ENCODE data around the gene PKD1L1.
"Not testable (repeated sequence)": the region's sequence is repeated elsewhere in the genome, so short reads cannot be mapped to it uniquely, and the experiment has no call there.

Gene PKD1L1

GRCh38 chr7:47931005-47932004 lies 17.0 kb downstream of the PKD1L1 start:
- ATAC-seq (replicated peaks) (no peak), DNase-seq (no peak)
- Mint-ChIP-seq H3K4me3 (no peak overlapping the region), H3K9me3 (no peaks in the 10 kb centered on the region), H3K27me3 (no peaks in the 10 kb centered on the region), H3K27ac (no peak overlapping the region), H3K4me1 (ENCODE audit: low read depth in 2 of 2) (no peaks in the 10 kb centered on the region), H3K36me3 (ENCODE audit: insufficient read depth) (no peaks in the 10 kb centered on the region)

GRCh38 chr7:47924266-47924665 lies 24.0 kb downstream of the PKD1L1 start:
- no peak for DNase-seq
- ATAC-seq (replicated peaks): no peak
- no peak overlapping the region for H3K4me3 Mint-ChIP-seq
- H3K27ac Mint-ChIP-seq: no peak overlapping the region
- H3K4me1 Mint-ChIP-seq (ENCODE audit: low read depth in 2 of 2): no peaks in the 10 kb centered on the region
- no peaks in the 10 kb centered on the region for H3K9me3 Mint-ChIP-seq
- peaks cover 0 to 2% of the 10 kb centered on the region in 2 donors for H3K27me3 Mint-ChIP-seq
- H3K36me3 Mint-ChIP-seq (ENCODE audit: insufficient read depth): no peaks in the 10 kb centered on the region

DNA sequence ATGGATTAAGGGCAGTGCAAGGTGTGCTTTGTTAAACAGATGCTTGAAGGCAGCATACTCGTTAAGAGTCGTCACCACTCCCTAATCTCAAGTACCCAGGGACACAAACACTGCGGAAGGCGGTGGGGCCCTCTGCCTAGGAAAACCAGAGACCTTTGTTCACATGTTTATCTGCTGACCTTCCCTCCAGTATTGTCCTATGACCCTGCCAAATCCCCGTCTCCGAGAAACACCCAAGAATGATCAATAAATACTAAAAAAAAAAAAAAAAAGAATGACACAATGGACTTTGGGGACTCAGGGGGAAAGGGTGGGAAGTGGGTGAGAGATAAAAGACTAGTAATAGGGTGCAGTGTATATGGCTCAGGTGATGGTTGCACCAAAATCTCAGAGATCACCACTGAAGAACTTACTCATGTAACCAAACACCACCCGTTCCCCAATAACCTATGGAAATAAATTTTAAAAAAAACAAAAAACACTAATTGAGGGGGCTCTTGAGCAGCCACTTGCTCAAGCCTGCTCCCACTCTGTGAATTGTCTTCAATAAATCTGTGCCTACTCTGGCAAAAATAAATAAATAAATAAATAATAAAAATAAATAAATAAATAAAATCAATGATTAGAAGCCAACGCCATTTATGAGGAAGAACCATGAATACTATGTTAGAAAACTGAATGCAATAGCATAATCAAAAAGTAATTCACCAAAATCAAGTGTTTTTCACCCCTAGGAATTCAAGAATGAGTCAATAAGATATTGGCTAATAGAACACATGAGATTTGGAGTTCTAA lies 25.0 kb downstream of the PKD1L1 start:
- H3K27ac Mint-ChIP-seq; ATAC-seq (replicated peaks); DNase-seq; H3K4me1 Mint-ChIP-seq (ENCODE audit: low read depth in 2 of 2); H3K4me3 Mint-ChIP-seq; H3K9me3 Mint-ChIP-seq; H3K36me3 Mint-ChIP-seq (ENCODE audit: insufficient read depth); H3K27me3 Mint-ChIP-seq: not testable (repeated sequence)

GRCh38 chr7:47916514-47916913 lies 31.8 kb downstream of the PKD1L1 start:
- H3K27ac Mint-ChIP-seq; ATAC-seq (replicated peaks); H3K9me3 Mint-ChIP-seq; H3K4me1 Mint-ChIP-seq (ENCODE audit: low read depth in 2 of 2); H3K36me3 Mint-ChIP-seq (ENCODE audit: insufficient read depth); DNase-seq; H3K4me3 Mint-ChIP-seq: not testable (repeated sequence)
- peaks cover 14 to 44% of the 10 kb centered on the region in 2 donors for H3K27me3 Mint-ChIP-seq

DNA sequence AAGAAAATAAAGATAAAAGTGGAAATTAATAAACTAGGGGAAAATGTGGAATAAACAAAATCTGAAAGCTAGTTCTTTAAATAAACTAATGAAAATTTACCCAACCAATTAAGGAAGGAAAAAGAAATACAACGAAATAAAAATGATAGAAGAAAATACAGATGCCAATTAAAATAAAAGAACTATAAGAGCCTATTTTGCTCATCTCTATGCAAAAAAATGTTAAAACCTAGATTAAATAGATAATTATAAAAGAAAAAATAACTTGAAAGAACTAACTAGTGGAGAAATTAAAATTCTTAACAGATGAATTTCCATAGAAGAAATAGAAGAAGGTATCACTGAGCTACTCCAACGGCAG lies 32.7 kb downstream of the PKD1L1 start:
- H3K9me3 Mint-ChIP-seq: no peaks in the 10 kb centered on the region
- ATAC-seq (replicated peaks) (no peak), DNase-seq (no peak)
- no peak overlapping the region for H3K27ac Mint-ChIP-seq
- no peaks in the 10 kb centered on the region for H3K36me3 Mint-ChIP-seq (ENCODE audit: insufficient read depth)
- H3K4me3 Mint-ChIP-seq: no peak overlapping the region
- H3K4me1 Mint-ChIP-seq (ENCODE audit: low read depth in 2 of 2): no peaks in the 10 kb centered on the region
- H3K27me3 Mint-ChIP-seq: peaks cover 15 to 47% of the 10 kb centered on the region in 2 donors

GRCh38 chr7:47914717-47915615 lies 33.3 kb downstream of the PKD1L1 start:
- Mint-ChIP-seq H3K4me1 (ENCODE audit: low read depth in 2 of 2) (no peaks in the 10 kb centered on the region), H3K27ac (no peak overlapping the region), H3K27me3 (peaks cover 15 to 47% of the 10 kb centered on the region in 2 donors), H3K36me3 (ENCODE audit: insufficient read depth) (no peaks in the 10 kb centered on the region), H3K9me3 (no peaks in the 10 kb centered on the region), H3K4me3 (no peak overlapping the region)
- ATAC-seq (replicated peaks): no peak
- DNase-seq: no peak

GRCh38 chr7:47912332-47912731 lies 35.9 kb downstream of the PKD1L1 start:
- H3K27ac Mint-ChIP-seq: no peak overlapping the region
- no peaks in the 10 kb centered on the region for H3K4me1 Mint-ChIP-seq (ENCODE audit: low read depth in 2 of 2)
- H3K36me3 Mint-ChIP-seq (ENCODE audit: insufficient read depth): no peaks in the 10 kb centered on the region
- DNase-seq (no peak), ATAC-seq (replicated peaks) (no peak)
- no peaks in the 10 kb centered on the region for H3K9me3 Mint-ChIP-seq
- peaks cover 15 to 33% of the 10 kb centered on the region in 2 donors for H3K27me3 Mint-ChIP-seq
- no peak overlapping the region for H3K4me3 Mint-ChIP-seq

DNA sequence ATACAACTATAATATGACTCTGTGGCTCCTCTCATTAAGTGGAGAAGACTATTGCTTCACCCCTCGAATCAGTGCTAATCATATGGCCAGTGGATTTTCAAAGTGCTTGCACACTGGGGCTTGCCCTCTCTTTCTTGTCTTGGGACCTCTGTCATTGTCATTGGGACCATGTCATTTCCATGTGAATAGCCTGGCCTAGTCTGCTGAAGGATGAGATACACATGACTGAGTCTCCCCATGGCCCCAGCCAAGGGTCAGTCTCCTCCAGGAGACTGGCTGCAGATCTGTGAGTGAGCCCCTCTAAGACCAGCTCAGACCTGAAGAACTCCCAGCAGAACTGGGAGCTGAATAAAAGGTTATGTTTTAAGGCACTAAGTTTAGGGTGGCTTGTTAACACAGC lies 39.5 kb downstream of the PKD1L1 start:
- Mint-ChIP-seq H3K4me1 (ENCODE audit: low read depth in 2 of 2) (no peaks in the 10 kb centered on the region), H3K36me3 (ENCODE audit: insufficient read depth) (no peaks in the 10 kb centered on the region), H3K27ac (no peak overlapping the region), H3K27me3 (peaks cover 11 to 19% of the 10 kb centered on the region in 2 donors), H3K9me3 (no peaks in the 10 kb centered on the region), H3K4me3 (no peak overlapping the region)
- ATAC-seq (replicated peaks) (no peak), DNase-seq (no peak)

DNA sequence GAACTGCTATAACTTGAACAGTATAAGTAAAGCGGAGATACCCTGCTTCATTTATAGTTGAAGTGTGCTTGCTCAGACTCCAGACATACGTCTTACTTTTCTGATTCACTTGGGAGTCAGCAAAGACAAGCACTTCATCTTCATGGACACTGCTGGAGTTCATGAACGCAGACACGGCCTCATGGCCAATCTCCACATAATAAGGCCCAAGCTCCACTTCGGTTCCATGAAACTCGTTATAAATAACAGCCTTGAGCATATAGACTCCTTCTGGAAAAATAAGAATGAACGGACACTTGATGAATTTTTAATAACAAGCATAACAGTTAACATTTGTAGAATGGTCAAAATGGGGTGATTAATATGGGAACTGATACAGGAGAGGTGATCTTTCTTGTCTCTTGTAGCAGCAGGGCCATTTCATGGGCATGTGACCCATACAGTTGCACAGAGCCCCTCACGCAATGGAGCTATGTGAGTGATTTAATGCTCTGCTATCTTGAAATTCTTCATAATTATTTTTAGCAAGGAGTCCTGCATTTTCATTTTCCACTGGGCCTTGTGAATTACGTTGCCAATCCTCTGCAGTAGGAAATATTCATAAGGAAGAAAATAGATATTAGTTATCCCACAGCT lies 40.2 kb downstream of the PKD1L1 start:
- Mint-ChIP-seq H3K27ac (no peak overlapping the region), H3K36me3 (ENCODE audit: insufficient read depth) (no peaks in the 10 kb centered on the region), H3K27me3 (peaks cover 9 to 18% of the 10 kb centered on the region in 2 donors), H3K4me3 (no peak overlapping the region), H3K9me3 (no peaks in the 10 kb centered on the region), H3K4me1 (ENCODE audit: low read depth in 2 of 2) (no peaks in the 10 kb centered on the region)
- no peak for DNase-seq
- ATAC-seq (replicated peaks): no peak

DNA sequence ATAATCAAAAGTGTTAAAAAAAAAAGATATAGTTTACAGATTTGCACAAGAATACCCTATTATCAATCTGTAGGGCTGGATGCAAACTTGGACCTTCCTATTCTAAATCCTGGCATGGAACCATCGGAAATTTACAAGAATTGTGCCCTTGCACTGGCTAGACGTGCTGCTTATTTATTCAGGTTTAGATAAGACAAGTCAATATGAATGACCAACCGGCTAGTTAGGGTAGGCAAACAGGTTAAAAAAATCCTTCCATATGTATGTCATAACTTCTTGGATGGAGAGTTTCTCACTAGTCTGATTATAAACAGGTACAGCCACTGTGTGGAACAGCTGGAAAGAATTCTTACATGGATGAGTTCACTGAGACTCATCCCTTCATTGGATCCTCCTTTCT lies 41.4 kb downstream of the PKD1L1 start:
- ATAC-seq (replicated peaks) (no peak), DNase-seq (no peak)
- no peaks in the 10 kb centered on the region for H3K9me3 Mint-ChIP-seq
- H3K27ac Mint-ChIP-seq: no peak overlapping the region
- no peaks in the 10 kb centered on the region for H3K4me1 Mint-ChIP-seq (ENCODE audit: low read depth in 2 of 2)
- no peak overlapping the region for H3K4me3 Mint-ChIP-seq
- peaks cover 5 to 9% of the 10 kb centered on the region in 2 donors for H3K27me3 Mint-ChIP-seq
- H3K36me3 Mint-ChIP-seq (ENCODE audit: insufficient read depth): no peaks in the 10 kb centered on the region

DNA sequence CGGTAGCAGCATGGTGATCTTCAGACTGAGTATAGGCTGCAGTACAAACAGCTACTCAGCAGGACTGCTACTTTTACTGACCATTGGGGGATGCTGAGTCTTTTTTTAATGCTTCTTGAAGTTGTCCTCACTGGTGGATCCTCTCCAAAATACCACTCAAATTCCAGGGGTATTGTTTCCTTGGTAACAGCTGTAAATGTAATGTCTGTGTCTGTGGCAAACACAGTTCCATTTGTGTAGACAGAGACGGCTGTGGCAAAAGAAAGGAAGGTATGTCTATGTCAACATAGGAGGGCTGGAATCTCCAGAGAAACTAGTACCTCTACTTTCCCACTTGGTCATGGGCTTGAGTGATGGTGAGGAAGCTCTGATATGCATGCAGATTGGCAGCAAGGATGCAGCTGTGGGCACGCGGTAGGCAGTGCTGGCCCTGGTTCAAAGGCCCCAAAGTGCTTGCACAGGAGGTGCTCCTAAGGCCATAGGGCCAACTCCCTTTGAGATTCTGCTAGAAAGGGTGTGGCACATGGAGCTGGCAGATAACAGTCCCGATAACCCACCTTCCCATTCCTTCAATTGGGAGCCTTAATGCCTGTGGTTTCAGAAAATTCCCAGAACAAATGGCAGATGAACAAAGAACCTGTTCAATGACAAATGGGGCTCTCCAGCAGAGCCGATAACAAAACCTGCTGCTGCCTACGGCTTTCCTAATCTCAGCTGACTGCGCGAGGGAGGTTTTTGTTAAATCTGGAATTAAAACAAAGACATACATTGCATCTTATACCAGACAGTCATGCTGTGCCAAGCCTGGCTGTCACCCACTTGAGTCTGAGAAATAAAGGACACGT lies 43.0 kb downstream of the PKD1L1 start:
- no peaks in the 10 kb centered on the region for H3K4me1 Mint-ChIP-seq (ENCODE audit: low read depth in 2 of 2)
- H3K27me3 Mint-ChIP-seq: peaks cover 0 to 9% of the 10 kb centered on the region in 2 donors
- H3K27ac Mint-ChIP-seq: no peak overlapping the region
- no peak overlapping the region for H3K4me3 Mint-ChIP-seq
- DNase-seq (no peak), ATAC-seq (replicated peaks) (no peak)
- H3K36me3 Mint-ChIP-seq (ENCODE audit: insufficient read depth): no peaks in the 10 kb centered on the region
- no peaks in the 10 kb centered on the region for H3K9me3 Mint-ChIP-seq

DNA sequence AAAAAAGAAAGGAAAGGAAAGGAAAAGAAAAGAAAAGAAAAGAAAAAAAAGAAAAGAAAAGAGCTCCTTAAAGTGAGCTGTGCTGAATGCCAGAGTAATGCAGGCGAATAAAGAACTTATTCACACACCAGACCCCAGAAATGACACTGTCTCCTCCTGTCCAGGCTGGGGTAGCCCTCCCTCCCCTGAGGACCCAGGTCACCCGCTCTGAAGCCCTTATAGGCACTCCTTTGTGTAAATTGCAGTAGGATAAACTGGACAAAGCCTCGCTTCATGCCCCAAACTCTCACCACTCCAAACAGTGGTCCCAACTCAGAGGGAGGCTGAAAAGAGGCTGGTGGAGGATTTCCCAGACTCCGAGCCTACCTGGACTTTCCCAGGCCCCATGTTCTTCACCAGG lies 46.3 kb downstream of the PKD1L1 start:
- peaks cover 9 to 18% of the 10 kb centered on the region in 2 donors for H3K27me3 Mint-ChIP-seq
- no peaks in the 10 kb centered on the region for H3K4me1 Mint-ChIP-seq (ENCODE audit: low read depth in 2 of 2)
- no peak overlapping the region for H3K27ac Mint-ChIP-seq
- no peak overlapping the region for H3K4me3 Mint-ChIP-seq
- no peak for DNase-seq
- H3K9me3 Mint-ChIP-seq: no peaks in the 10 kb centered on the region
- peaks cover 2% of the 10 kb centered on the region for H3K36me3 Mint-ChIP-seq (ENCODE audit: insufficient read depth)
- ATAC-seq (replicated peaks): no peak

All from effector memory CD8-positive, alpha-beta T cell (primary cell).